Keratinocyte (primary cell): ENCODE measurements around the gene PRSS33. TPM values are rescaled to one million over a fixed set of nuclear protein-coding genes. Genes with fewer than 3 reads are reported as not detected.

Experiments used
- DNase-seq: peaks from one replicate; pipeline ENCODE4 v3.0.0-alpha.2; 2011; ENCODE audit warnings: low read depth, missing footprints, low spot score
- FAIRE-seq: peaks from 2 replicates; lab custom pipeline; 2011; peaks lifted over from hg19 to GRCh38; lab: Jason Lieb, UNC
- H2AFZ ChIP-seq: 2 replicates; pipeline ENCODE4 v1.6.0; 2012; ENCODE audit warnings: low read length, control low read depth, inconsistent platforms; ENCODE audit not compliant: control insufficient read depth
- H3K27ac ChIP-seq: 2 replicates; pipeline ENCODE4 v1.5.1; 2011; ENCODE audit warnings: low read length; ENCODE audit not compliant: control insufficient read depth, insufficient read depth
- H3K27me3 ChIP-seq: 3 replicates; pipeline ENCODE4 v1.6.0; 2011; ENCODE audit warnings: low read length; ENCODE audit not compliant: control insufficient read depth, insufficient read depth; ENCODE audit errors: extremely low read depth
- H3K36me3 ChIP-seq, 2 experiments: 2 replicates in 1 of 2; 3 replicates in 1 of 2; pipeline ENCODE4 v1.5.1; 2011; ENCODE audit warnings: low read length in 2 of 2, mild to moderate bottlenecking in 1 of 2; ENCODE audit not compliant: control insufficient read depth in 2 of 2, insufficient read depth in 2 of 2; ENCODE audit errors: extremely low read depth in 1 of 2
- H3K4me1 ChIP-seq: 3 replicates; pipeline ENCODE4 v1.5.1; 2011; ENCODE audit warnings: low read length; ENCODE audit not compliant: control insufficient read depth, insufficient read depth; ENCODE audit errors: extremely low read depth
- H3K4me2 ChIP-seq: 3 replicates; pipeline ENCODE4 v1.6.0; 2011; ENCODE audit warnings: low read depth, low read length; ENCODE audit not compliant: control insufficient read depth, insufficient read depth; ENCODE audit errors: extremely low read depth
- H3K4me3 ChIP-seq, 3 experiments: fragments of 200-600 bp in 1 of 3; sonication (generic) in 1 of 3; 2 replicates in 2 of 3; 3 replicates in 1 of 3; pipeline ENCODE4 v1.5.1; 2011 to 2016; ENCODE audit warnings: low read length in 3 of 3, mild to moderate bottlenecking in 3 of 3, control low read depth in 2 of 3, inconsistent platforms in 1 of 3, low read depth in 1 of 3, mixed read lengths in 1 of 3, mixed run types in 1 of 3, moderate library complexity in 1 of 3; ENCODE audit not compliant: control insufficient read depth in 2 of 3, insufficient read depth in 2 of 3; ENCODE audit errors: extremely low read depth in 1 of 3
- H3K79me2 ChIP-seq: 2 replicates; pipeline ENCODE4 v1.6.0; 2012; ENCODE audit warnings: low read length; ENCODE audit not compliant: control insufficient read depth, insufficient read depth
- H3K9ac ChIP-seq: 3 replicates; pipeline ENCODE4 v1.6.0; 2011; ENCODE audit warnings: low read length; ENCODE audit not compliant: control insufficient read depth, insufficient read depth; ENCODE audit errors: extremely low read depth
- H3K9me1 ChIP-seq: 3 replicates; pipeline ENCODE4 v1.6.0; 2011; ENCODE audit warnings: low read length; ENCODE audit not compliant: control insufficient read depth, insufficient read depth; ENCODE audit errors: extremely low read depth
- H3K9me3 ChIP-seq: 2 replicates; pipeline ENCODE4 v1.5.1; 2012; ENCODE audit warnings: low read depth, low read length; ENCODE audit not compliant: control insufficient read depth
- H4K20me1 ChIP-seq: 3 replicates; pipeline ENCODE4 v1.6.0; 2011; ENCODE audit warnings: low read length; ENCODE audit not compliant: control insufficient read depth, insufficient read depth; ENCODE audit errors: extremely low read depth
- CTCF ChIP-seq, 3 experiments: IDR thresholded peaks in 1 of 3; conservative IDR thresholded peaks in 1 of 3; optimal IDR thresholded peaks in 1 of 3; 2 replicates in 2 of 3; 3 replicates in 1 of 3; pipeline versions ENCODE3 to v1.5.1; 2011; ENCODE audit warnings: low read length in 3 of 3, mild to moderate bottlenecking in 3 of 3, moderate library complexity in 2 of 3, control low read depth in 1 of 3, inconsistent platforms in 1 of 3; ENCODE audit not compliant: insufficient read depth in 2 of 3; ENCODE audit errors: extremely low read depth in 1 of 3
- EZH2 ChIP-seq: IDR thresholded peaks from one replicate; pipeline ENCODE4 v1.6.1; 2012; ENCODE audit warnings: inconsistent platforms, mild to moderate bottlenecking, low read length, moderate library complexity
- dilution Hi-C: fragments of 300-500 bp; cut with MboI; formaldehyde crosslinking; loops from one replicate; pipeline ENCODE4 v1.7.0; 2020; ENCODE audit warnings: low sequenced_read_pairs; ENCODE audit not compliant: extremely low pct_ligation_motif_present
- polyA plus RNA-seq, 5 experiments: library from polyadenylated mRNA; depleted of rRNA in 3 of 5; stranded (reverse) in 3 of 5; stranded (forward) in 1 of 5; unstranded in 1 of 5; fragments of >200 nt; gene quantifications; 1 replicate in 1 of 5; 2 replicates in 3 of 5; 3 replicates in 1 of 5; pipeline versions ENCODE4 v1.2.1 to v1.2.3, GENCODE V29; 2011 to 2012; ENCODE audit warnings: missing spikeins in 2 of 5, low read depth in 1 of 5, low replicate concordance in 1 of 5

Gene PRSS33
- polyA plus RNA-seq, 1 donor (not counting 4 experiments of a cell fraction or from before 2014, with no cell fraction given) = not detected

- Histone ChIP-seq H2AFZ (no peak overlapping the region), H3K4me1 (peaks cover 20% of the 10 kb centered on the region), H3K9me3 (no peaks in the 10 kb centered on the region), H3K27me3 (no peaks in the 10 kb centered on the region), H3K4me3 (no peak overlapping the region), H3K27ac (no peak overlapping the region), H3K9ac (no peak overlapping the region), H3K36me3 (peaks cover 44 to 47% of the 10 kb centered on the region in 2 experiments), H4K20me1 (peaks cover 11% of the 10 kb centered on the region), H3K4me2 (no peak overlapping the region), H3K79me2 (peaks cover 41% of the 10 kb centered on the region), H3K9me1 (no peaks in the 10 kb centered on the region)
- no peak for TF ChIP-seq EZH2
- TF ChIP-seq CTCF (optimal IDR thresholded peaks at IDR 0.05 in 1 of 3, IDR thresholded peaks at IDR 0.05 in 1 of 3, conservative IDR thresholded peaks at IDR 0.05 in 1 of 3; ENCODE audit: extremely low read depth in 1 of 3, insufficient read depth in 2 of 3, low read length in 3 of 3) = no peak
- dilution Hi-C loops = no loop called here
- DNase-seq (no peak), FAIRE-seq (no peak)
These were observed 14.0 kb downstream of the PRSS33 start for GRCh38 chr16:2773188-2773968.

GRCh38 chr16:2771496-2772402 lies 15.6 kb downstream of the PRSS33 start:
- Histone ChIP-seq H3K79me2 (peaks cover 50% of the 10 kb centered on the region), H3K27me3 (no peaks in the 10 kb centered on the region), H3K27ac (no peak overlapping the region), H4K20me1 (peaks cover 23% of the 10 kb centered on the region), H3K4me2 (no peak overlapping the region), H2AFZ (no peak overlapping the region), H3K4me1 (peaks cover 15% of the 10 kb centered on the region), H3K9me1 (no peaks in the 10 kb centered on the region), H3K36me3 (peaks cover 59 to 61% of the 10 kb centered on the region in 2 experiments), H3K9ac (no peak overlapping the region), H3K9me3 (no peaks in the 10 kb centered on the region), H3K4me3 (no peak overlapping the region)
- TF ChIP-seq EZH2 (no peak), CTCF (optimal IDR thresholded peaks at IDR 0.05 in 1 of 3, IDR thresholded peaks at IDR 0.05 in 1 of 3, conservative IDR thresholded peaks at IDR 0.05 in 1 of 3; ENCODE audit: extremely low read depth in 1 of 3, insufficient read depth in 2 of 3, low read length in 3 of 3) (no peak)
- dilution Hi-C loops = no loop called here
- no peak for FAIRE-seq
- no peak for DNase-seq
